HS-5 (cell line): Measurements from ENCODE around the gene PSMG3.
"Not testable (repeated sequence)": the region's sequence is repeated elsewhere in the genome, so short reads cannot be mapped to it uniquely, and the experiment has no call there.

ENCODE experiments used
- DNase-seq: peaks from one replicate; pipeline ENCODE4 v3.0.0-alpha.2; 2012; ENCODE audit warnings: low read depth

The PSMG3 gene

DNA sequence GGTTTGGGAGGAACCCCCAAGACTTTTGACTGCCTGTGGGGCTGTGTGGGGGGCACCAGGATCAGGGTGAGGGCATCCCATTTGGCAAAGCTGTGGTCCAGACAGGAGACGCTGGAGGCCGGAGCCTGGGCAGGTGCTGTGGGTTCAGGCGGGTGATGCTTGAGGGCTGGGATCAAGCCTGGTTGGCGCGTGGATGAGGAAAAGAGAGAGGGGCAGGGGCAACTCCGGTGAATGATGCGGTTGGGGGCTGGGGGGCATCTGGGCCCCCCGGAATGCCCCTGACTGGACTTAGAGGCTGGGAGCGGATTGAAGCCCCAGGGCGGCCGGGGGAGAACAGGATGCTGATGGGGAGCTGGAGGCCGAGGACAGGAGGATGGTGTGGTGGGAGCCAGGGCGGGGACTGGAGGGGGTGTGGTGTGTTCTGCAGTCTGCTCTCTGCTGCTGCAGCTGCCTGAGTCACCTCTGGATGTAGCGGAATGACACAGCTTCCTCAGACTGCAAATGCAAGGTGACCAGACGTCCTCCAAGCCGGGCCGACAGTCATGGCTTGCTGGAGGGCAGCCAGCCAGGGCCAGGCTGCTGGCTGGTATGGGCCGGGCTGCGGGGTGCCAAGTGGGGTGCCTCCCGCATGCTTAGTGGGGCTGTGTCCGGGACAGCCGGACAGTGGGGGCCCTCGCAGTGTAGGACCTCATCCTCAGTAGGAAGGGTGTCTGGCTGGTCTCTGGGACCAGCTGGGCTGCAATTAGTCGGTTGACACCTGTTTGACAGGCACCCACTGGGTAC is 36.1 kb downstream of the PSMG3 start:
- peak; percentile 77 for DNase-seq

GRCh38 chr7:1533255-1533546 is 36.6 kb downstream of the PSMG3 start:
- DNase-seq = no peak

GRCh38 chr7:1532456-1533254 is 37.2 kb downstream of the PSMG3 start:
- DNase-seq = peak; percentile 93

GRCh38 chr7:1531979-1532455 is 37.8 kb downstream of the PSMG3 start:
- no peak for DNase-seq

- no peak for DNase-seq
These were observed 38.4 kb downstream of the PSMG3 start for GRCh38 chr7:1531263-1531978.

DNA sequence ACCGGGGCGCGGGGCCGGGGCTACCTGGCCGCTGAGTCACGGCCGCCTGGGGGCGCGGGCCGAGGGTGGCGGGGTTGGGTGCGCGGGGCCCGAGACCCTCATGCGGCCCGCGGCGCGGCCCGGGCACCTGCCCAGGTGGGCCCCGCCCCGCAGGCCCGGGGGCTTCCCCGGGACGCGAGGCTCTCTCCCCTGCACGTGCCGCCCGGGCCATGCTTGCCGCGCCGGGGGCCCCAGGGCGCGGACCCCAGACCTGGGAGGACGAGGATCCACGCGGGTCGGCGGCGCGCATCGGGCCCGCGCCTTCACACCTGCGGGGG is 38.9 kb downstream of the PSMG3 start:
- DNase-seq = no peak

DNA sequence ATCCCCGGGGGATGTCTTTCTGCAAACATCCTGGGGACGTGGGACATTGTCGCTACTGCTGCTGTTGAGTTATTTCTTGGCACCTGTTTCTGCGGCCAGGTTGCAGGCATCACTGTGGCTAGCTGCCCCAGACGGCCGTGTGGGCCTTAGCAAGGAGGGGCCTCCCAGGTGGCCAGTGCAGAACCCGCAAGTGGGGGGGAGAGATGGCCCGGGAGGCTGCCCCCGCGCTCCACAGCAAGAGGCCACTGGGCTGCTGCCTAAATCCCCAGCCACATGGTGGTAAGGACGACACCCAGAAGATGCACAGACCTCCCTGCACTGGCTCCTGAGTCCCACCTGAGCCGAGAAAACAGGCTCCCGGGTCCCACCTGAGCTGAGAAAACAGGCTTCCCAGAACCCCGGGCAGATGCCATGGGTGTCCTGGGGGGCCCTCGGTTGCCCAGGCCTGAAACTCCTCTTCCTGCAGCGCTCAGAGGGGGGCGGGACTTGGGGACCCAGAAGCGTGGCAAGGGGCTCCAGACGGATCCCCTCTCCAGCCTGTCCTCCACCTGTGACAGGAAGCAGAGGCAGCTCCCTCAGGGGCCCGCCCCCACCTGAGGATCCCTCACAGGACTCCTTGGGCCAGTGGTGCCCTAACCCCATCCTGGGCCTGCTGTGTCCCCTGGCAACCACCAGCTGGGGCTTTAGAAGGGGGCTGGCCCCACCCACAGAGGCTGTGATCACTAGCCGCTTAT is 40.3 kb downstream of the PSMG3 start:
- no peak for DNase-seq

- DNase-seq = no peak
These were observed 43.5 kb downstream of the PSMG3 start for GRCh38 chr7:1526271-1526754.

GRCh38 chr7:1525409-1525808 is 44.4 kb downstream of the PSMG3 start:
- DNase-seq = no peak

- DNase-seq = no peak
These were observed 46.0 kb downstream of the PSMG3 start for GRCh38 chr7:1523844-1524243.

DNA sequence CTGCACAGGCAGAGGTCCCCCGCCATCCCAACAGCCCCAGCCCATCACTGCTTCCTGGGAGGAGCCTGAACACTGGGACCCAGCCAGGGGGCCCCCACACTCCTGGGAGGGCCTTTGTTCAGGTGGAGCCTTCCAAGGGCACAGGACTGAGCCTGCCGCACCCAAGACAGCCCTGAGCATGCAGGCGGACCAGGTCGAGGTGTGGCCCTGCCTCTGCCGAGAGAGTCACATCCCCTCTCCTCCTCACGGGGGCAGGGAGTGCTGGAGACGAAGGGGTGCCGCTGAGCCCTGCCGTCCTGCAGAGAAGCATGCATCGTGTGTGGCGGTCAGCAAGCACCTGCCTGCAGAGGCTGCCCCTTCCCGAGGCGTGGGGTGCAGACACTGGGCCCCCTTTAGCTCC is 46.6 kb downstream of the PSMG3 start:
- no peak for DNase-seq

GRCh38 chr7:1521456-1521855 is 48.4 kb downstream of the PSMG3 start:
- DNase-seq = no peak

GRCh38 chr7:1520539-1521234 is 49.1 kb downstream of the PSMG3 start:
- no peak for DNase-seq

DNA sequence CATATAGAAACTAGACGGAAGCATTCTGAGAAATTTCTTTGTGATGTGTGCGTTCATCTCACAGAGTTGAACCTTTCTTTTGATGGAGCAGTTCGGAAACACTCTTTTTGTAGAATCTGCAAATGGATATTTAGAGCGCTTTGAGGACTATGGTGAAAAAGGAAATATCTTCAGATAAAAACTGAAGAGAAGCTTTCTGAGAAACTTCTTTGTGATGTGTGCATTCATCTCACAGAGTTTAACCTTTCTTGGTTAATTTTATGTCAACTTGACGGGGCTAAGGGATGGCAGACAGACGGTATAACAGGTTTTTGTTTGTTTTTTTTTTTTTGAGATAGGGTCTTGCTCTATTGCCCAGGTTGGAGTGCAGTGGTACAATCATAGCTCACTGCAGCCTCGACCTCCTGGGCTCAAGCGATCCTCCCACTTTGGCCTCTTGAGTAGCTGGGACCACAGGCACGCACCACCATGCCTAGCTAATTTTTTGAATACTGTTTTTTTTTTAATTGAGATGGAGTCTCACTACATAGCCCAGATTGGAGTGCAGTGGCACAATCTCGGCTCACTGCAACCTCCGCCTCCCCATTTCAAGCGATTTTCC is 50.4 kb downstream of the PSMG3 start:
- not testable (repeated sequence) for DNase-seq
